MCF 10A (cell line): Measurements from ENCODE around the gene RNF212. TPM values are rescaled to one million over a fixed set of nuclear protein-coding genes. Genes with fewer than 3 reads are reported as not detected.

Source experiments
- BruUV-seq: library from RNA; stranded (reverse); fragments of 400-500 nt; replicated peaks from 2 replicates; lab custom pipeline; 2021; lab: Mats Ljungman, UMichigan
- CTCF ChIA-PET: fragments of 300-600 bp; sonication (Branson Sonifier 250); formaldehyde crosslinking; extraction: SDS; loops from one replicate; lab custom pipeline; 2021; ENCODE audit warnings: antibody characterized with exemption, inconsistent platforms; lab: Yijun Ruan, JAX
- POLR2A ChIA-PET: fragments of 300-600, 350-650 bp; sonication (Branson Sonifier 250); formaldehyde crosslinking; extraction: SDS; loops from one replicate; lab custom pipeline; 2020; ENCODE audit warnings: antibody characterized with exemption, inconsistent platforms; lab: Yijun Ruan, JAX
- DNase-seq: peaks from one replicate; pipeline ENCODE4 v3.0.0-alpha.2; 2018; ENCODE audit not compliant: unreplicated experiment
- H3K27ac Mint-ChIP-seq: one replicate; pipeline ENCODE4 v1.8.0; 2022; ENCODE audit warnings: mild to moderate bottlenecking, low read depth, mixed read lengths; ENCODE audit not compliant: unreplicated experiment
- H3K27me3 Mint-ChIP-seq: one replicate; pipeline ENCODE4 v1.8.0; 2022; ENCODE audit warnings: mixed read lengths; ENCODE audit not compliant: insufficient read depth, unreplicated experiment
- H3K36me3 Mint-ChIP-seq: one replicate; pipeline ENCODE4 v1.8.0; 2022; ENCODE audit warnings: mild to moderate bottlenecking, moderate library complexity, mixed read lengths; ENCODE audit not compliant: insufficient read depth, unreplicated experiment
- H3K4me1 Mint-ChIP-seq: one replicate; pipeline ENCODE4 v1.8.0; 2022; ENCODE audit warnings: mixed read lengths; ENCODE audit not compliant: insufficient read depth, unreplicated experiment
- H3K4me3 Mint-ChIP-seq: one replicate; pipeline ENCODE4 v1.8.0; 2022; ENCODE audit warnings: mild to moderate bottlenecking, moderate library complexity, mixed read lengths; ENCODE audit not compliant: unreplicated experiment
- H3K9me3 Mint-ChIP-seq: one replicate; pipeline ENCODE4 v1.8.0; 2022; ENCODE audit warnings: mixed read lengths; ENCODE audit not compliant: unreplicated experiment
- CTCF ChIP-seq: fragments of 200-600 bp; IDR thresholded peaks from one replicate; pipeline ENCODE4 v1.8.0; 2022; ENCODE audit warnings: antibody characterized with exemption, mild to moderate bottlenecking; ENCODE audit not compliant: unreplicated experiment
- intact Hi-C: fragments of 100-400 bp; cut with micrococcal nuclease; formaldehyde crosslinking; loops from 2 replicates; pipeline ENCODE4 v1.14.1; 2022
- total RNA-seq: library from RNA; stranded (reverse); gene quantifications from 2 replicates; pipeline ENCODE4 v1.2.3, GENCODE V29; 2022

RNF212 gene
- total RNA-seq, 1 experiment from 2014 or later = not detected

GRCh38 chr4:1092026-1092982 is 21.1 kb downstream of the RNF212 start:
- no peak overlapping the region for H3K27ac Mint-ChIP-seq
- H3K36me3 Mint-ChIP-seq = no peaks in the 10 kb centered on the region
- no peaks in the 10 kb centered on the region for H3K27me3 Mint-ChIP-seq
- ChIA-PET POLR2A (no interaction called here), CTCF (interaction anchor here (0.6 to 1.7 kb wide), 2 partner anchors 9 to 166 kb away, joined by 4 to 5 read pairs; no protein-coding TSS in a partner anchor)
- no peaks in the 10 kb centered on the region for H3K4me1 Mint-ChIP-seq
- no TSS peak for BruUV-seq
- peak; percentile 13 for TF ChIP-seq CTCF
- no peak for DNase-seq
- peaks cover 15% of the 10 kb centered on the region for H3K9me3 Mint-ChIP-seq
- H3K4me3 Mint-ChIP-seq = no peak overlapping the region
- intact Hi-C loops = no loop called here

- Mint-ChIP-seq H3K27me3 (no peaks in the 10 kb centered on the region), H3K27ac (no peak overlapping the region), H3K9me3 (peaks cover 15% of the 10 kb centered on the region), H3K4me1 (no peaks in the 10 kb centered on the region), H3K4me3 (no peak overlapping the region), H3K36me3 (no peaks in the 10 kb centered on the region)
- TF ChIP-seq CTCF = no peak
- DNase-seq = no peak
- intact Hi-C loops = no loop called here
- BruUV-seq = no TSS peak
- ChIA-PET POLR2A (interaction anchor here (0.6 kb wide), 1 partner anchor 14 kb away, joined by 3 read pairs; no protein-coding TSS in a partner anchor), CTCF (interaction anchor here (0.9 to 1.7 kb wide), 2 partner anchors 9 to 10 kb away, joined by 4 to 5 read pairs; no protein-coding TSS in a partner anchor)
Observed at GRCh38 chr4:1091561-1091995, 21.8 kb downstream of the RNF212 start.

- Mint-ChIP-seq H3K36me3 (no peaks in the 10 kb centered on the region), H3K4me1 (no peaks in the 10 kb centered on the region), H3K9me3 (peaks cover 15% of the 10 kb centered on the region), H3K27me3 (no peaks in the 10 kb centered on the region), H3K4me3 (no peak overlapping the region), H3K27ac (no peak overlapping the region)
- no peak for TF ChIP-seq CTCF
- ChIA-PET POLR2A (interaction anchor here (0.6 kb wide), 1 partner anchor 13 kb away, joined by 3 read pairs; no protein-coding TSS in a partner anchor), CTCF (interaction anchor here (0.9 kb wide), 1 partner anchor 10 kb away, joined by 4 read pairs; no protein-coding TSS in a partner anchor)
- DNase-seq = no peak
- intact Hi-C loops = no loop called here
- BruUV-seq = no TSS peak
Observed at GRCh38 chr4:1090465-1091440, 22.6 kb downstream of the RNF212 start.
